EL (cell line): ENCODE measurements around the gene PPP1R9B.

Experiments
- DNase-seq: peaks from one replicate; pipeline ENCODE4 v3.0.0-alpha.2; 2016

Gene PPP1R9B

GRCh38 chr17:50087912-50088405 is 62.5 kb downstream of the PPP1R9B start:
- DNase-seq: no peak

- DNase-seq: peak; percentile 75
These were observed 63.1 kb downstream of the PPP1R9B start for GRCh38 chr17:50087246-50087911.
